Measurements from ENCODE around the gene RIPOR2.
"Not testable (repeated sequence)": the region's sequence is repeated elsewhere in the genome, so short reads cannot be mapped to it uniquely, and the experiment has no call there.

The RIPOR2 gene

DNA sequence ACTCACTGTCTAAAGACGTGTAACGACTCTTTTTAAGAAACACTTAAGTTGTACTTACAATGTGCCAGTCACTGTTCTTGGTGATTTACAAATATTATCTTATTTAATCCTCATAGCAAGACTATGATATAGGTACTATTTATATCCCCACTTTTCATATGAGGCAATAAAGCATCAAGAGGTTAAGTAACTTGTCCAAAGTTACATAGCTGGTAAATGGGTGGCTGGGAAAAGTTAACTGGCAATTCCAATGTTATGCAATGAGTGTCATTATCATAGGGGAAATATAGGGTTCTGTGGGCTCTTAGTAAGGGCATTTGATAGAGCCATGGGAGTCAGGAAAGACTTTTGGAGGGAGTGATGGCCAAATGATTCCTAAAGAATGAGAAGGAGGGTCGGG lies 21.4 kb upstream of the RIPOR2 start:
- no peak for DNase-seq (ENCODE audit: low spot score)

DNA sequence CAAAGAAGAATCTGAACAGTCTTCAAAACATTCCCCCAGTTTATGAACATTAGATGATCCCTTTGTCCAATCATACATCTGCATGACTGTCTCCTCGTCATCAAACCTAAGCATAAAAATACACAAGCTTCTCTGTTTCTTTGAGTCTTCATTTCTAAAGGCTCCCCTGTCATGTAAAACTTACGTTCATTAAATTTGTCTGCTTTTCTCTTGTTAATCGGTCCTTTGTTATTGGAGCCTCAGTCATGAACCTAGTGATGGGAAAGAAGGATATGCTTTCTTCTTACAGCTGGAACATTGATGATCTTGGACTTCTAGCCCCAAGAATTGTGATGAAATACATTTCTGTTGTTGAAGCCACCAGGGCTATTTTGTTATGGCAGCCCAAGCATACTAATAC lies 18.0 kb upstream of the RIPOR2 start:
- no peak for DNase-seq (ENCODE audit: low spot score)

DNA sequence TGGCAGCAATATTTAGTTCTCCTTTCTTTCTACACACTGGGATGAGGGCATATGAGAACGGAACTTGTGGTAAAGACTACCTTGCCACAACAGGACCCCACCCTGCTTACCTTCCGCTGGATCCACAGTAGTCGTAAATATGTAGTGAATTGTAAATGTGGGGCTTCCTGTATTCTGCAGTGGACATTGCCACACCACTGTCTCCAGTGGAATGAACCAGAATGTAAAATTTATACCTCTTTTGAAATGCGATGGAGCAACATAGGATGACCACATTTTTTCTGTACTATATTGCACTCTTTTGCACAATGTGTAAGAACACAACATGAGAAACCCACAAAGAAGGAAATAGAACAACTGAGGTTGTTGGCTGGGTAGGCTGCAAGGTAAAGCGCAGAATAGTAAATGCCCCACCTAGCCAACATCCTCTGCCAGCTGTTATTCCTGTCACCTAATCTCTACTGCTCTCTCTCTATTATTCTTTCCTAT lies 16.1 kb upstream of the RIPOR2 start:
- no peak for DNase-seq (ENCODE audit: low spot score)

DNA sequence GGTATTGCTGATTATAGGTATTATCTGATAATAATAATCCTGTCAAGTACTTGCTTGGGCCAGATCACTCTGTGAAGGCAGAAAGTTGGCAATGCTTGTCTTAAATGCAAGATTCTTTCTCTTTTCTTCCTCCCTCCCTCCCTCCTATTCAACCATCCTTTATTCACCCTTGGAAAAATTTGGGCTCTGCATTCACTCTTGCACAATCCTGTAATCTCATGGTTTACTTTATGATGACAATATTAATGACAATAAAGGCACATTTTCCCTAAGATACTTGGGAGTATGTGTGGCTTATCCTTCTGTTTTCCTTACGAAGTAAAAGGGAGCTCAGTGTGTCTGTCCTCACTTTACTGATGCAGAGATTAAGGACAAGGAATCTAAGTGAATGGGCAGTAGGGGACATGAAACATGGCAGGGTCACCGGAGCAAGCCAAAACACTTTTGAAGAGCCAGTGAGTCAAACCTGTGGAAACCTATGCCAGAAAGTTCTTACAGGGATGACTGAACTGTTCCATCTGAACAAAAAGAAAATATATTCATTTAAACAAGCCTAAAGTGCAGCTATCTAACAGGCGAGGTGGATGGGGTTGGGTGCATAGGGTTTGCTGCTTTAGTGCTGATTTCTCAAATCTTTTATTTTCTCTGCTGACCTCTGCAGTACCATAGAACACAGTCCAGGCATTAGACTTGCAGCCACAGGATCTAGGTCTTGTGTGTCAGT lies 14.6 kb upstream of the RIPOR2 start:
- no peak for DNase-seq (ENCODE audit: low spot score)

DNA sequence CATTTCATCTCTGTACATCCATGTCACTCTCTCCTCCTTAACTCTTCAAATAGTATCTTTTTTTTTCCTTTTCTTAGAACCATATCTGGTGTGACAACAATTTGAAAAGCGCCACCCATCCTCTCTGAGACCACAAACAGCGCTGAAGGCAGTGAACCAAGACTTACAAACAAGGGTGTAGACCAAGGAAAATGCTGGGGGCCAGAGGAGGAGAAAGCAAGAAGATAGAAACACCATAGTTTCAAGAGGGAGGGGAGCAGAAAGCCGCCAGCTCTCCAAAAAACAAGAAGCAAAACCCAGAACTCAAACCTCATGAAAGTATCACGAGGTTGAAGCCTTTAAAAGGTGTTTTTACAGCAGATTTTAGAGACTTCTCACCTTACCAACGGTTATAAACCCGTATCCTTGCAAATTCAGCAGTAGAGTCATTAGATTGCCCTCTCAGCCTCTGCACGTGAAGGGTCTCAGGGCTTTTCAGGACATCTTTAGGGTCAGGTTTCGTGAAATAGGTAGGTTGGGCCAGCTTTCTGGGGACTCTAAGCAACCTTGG lies 13.3 kb upstream of the RIPOR2 start:
- DNase-seq (ENCODE audit: low spot score): no peak

DNA sequence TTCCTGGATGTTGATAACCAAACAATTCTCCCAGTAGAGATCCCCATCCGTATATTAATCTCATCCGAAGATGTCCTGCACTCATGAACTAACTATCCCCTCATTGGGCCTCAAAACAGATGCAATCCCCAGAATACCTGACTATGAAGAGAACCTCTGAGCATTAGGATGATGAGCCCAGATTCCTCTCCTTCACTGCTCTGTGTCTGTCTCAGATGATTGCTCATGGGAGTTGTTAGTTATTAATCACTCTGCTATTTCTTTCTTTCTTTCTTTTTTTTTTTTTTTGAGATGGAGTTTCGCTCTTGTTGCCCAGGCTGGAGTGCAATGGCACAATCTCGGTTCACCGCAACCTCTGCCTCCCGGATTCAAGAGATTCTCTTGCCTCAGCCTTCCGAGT lies 12.5 kb upstream of the RIPOR2 start:
- DNase-seq (ENCODE audit: low spot score): not testable (repeated sequence)

DNA sequence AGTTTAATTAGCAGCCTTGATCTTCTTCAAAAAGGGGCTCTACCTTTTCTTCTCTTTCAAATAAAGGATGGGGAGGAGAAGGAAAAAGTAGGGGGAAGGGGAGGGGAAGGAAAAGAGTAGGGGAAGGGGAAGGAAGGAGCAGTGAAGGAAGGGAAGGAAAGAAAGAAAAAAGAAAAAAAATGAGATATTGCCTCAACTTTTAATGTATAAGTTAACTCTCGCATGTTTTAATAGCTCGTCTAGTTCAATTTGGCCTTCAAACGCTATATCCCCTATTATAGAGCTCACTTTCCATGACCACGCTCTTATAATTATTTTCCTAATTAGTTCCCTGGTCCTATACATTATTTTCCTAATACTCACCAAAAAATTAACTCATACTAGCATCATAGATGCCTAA lies 11.9 kb upstream of the RIPOR2 start:
- DNase-seq (ENCODE audit: low spot score): no peak

DNA sequence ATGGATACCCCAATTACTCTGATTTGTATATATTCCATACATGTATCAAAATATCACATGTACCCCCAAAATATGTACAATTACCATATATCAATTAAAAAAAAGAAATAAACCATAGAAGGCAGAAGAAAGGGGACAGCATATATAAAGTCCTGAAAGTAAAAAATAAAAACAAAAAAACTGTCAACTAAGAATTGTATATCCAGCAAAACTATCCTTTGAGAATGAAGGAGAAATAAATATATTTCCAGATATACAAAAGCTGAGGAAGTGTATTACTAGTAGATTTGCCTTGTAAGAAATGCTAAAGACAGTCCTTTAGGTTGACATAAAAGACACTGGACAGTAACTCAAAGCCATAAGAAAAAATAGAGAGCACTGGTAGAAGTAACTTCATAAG lies 9.3 kb upstream of the RIPOR2 start:
- no peak for DNase-seq (ENCODE audit: low spot score)

DNA sequence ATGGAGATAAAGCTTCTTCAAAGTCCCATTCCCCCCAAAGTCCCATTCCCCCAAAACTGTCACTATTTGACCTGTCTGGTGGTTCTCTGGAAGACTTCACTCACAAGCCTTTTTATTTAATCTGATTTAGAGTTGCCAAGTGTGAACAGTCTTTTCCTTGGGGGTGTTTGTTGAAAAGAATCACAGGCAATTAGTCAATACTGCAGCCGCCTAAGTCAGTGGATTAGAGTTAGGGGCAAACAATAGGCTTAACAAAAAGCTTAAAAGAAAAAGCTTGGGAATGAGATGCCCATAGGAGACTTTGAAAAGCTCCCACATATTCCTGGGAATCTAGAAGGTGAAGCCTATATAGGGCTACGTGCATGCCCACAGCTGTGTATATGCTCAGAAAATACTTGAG lies 8.0 kb upstream of the RIPOR2 start:
- no peak for DNase-seq (ENCODE audit: low spot score)

DNA sequence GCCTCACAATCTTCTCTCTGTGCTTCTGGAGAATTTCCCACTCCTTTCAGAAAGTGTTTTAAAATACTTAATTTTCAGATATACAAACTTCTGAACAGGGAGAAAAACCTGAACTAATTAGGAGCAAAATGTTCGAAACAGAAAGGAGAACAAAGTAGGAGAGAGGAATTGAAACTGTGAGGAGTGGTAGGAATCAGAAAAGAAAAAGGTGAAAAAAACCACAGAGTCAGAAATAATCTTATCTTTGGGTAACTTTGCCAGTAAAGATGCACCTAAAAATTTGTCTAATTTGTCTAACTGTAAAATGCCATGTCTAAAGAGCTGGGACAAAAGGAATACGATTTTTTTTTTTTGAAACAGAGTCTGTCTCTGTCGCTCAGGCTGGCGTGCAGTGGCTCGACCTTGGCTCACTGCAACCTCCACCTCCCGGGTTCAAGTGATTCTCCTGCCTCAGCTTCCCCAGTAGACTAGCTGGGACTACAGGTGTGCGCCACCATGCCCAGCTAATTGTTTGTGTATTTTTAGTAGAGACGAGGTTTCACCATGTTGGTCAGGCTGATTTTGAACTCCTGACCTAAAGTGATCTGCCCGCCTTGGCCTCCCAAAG lies 4.7 kb upstream of the RIPOR2 start:
- no peak for DNase-seq (ENCODE audit: low spot score)

DNA sequence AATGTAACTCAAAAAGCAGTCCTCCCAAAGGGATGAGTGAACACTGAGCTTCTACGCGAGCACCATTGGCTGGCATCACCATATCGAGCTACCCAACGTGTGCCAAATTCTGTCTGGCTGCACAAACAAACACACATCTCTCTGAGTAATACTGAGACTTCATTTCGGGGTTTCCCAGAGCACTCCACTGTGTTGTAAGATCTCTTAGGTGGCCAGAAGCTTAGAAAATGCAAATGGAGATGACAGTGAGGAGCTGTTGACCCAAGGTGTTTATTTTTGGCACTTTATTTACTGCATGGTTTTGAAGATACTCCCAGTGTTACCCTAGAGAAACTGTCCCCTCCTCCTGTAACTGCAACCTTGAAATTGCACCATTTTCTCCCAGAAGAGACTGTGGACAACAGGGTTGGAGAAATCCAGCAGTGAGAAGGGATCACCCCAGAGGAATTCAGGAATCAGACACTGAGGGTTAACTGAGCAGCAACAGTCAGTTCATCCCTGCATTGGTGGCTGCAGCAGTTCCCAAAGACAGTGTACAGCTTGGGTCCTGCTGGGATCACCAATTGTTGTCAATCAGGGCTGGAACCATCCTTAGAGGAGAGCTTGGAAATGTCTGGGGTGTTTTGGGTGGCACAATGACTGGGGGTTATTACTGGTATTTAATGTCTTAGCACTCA lies 1.0 kb upstream of the RIPOR2 start:
- DNase-seq (ENCODE audit: low spot score): peak; percentile 92

DNA sequence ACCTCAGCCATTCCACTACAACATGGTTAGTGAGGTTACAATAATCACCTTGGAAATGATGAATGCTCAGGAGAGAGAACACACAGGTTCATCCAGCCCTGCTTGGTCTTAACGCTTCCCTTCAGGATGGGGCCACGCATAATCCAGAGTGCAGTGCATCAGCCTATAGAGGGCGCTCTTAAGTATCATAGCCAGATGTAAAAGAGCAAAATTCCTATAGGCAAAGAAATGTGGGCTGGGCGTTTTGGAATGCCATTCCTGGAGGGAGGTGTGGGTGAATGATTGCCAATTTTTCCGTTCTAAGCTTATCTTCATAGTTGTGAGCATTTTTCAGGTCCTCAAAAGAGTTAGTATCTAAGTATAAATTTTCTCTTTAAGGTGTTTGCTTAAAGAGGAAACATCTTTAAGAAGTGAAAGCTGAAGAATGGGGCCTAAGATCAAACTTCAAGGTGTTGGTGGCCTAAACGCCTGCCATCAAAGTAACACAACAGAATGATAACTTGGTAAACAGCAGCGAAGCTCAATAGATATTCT lies 1.8 kb downstream of the RIPOR2 start:
- peak; percentile 70 for DNase-seq (ENCODE audit: low spot score)

DNA sequence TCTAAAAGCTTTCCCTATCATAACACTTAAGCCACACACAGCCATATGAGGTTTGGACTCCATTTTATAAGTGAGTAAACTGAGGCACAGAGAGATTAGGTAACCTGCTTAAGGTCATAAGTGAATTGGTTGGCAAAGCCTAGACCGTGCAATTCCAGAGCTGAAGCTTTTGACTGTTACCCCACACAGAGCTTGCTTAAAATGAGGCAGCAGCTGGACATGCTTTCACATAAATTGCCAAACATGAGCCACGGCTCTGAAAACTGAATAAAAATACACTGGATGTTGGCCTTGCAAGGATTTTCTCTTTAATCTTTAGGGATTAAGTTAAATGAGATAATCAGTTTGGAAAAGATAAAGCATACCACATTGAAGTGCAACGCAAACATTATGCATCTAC lies 2.5 kb downstream of the RIPOR2 start:
- DNase-seq (ENCODE audit: low spot score): no peak

DNA sequence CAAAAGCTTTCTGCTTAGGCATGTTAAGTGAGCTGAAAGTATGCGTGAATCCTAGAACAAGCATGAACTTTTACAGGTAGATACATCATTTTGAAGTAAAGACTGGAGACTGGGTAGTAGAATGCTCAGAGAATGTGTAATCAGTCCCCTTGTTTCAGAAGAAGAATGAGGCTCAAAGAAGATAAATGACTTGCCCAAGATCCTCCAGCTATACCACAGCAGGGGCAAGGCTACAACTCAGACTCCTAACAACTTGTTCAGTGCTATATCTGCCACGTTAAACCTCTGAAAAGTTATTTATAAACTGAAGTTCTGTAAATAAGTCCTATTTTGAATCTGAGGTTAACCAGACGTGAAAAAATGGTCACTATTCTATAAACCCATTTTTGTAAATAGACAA lies 2.9 kb downstream of the RIPOR2 start:
- peak; percentile 68 for DNase-seq (ENCODE audit: low spot score)

DNA sequence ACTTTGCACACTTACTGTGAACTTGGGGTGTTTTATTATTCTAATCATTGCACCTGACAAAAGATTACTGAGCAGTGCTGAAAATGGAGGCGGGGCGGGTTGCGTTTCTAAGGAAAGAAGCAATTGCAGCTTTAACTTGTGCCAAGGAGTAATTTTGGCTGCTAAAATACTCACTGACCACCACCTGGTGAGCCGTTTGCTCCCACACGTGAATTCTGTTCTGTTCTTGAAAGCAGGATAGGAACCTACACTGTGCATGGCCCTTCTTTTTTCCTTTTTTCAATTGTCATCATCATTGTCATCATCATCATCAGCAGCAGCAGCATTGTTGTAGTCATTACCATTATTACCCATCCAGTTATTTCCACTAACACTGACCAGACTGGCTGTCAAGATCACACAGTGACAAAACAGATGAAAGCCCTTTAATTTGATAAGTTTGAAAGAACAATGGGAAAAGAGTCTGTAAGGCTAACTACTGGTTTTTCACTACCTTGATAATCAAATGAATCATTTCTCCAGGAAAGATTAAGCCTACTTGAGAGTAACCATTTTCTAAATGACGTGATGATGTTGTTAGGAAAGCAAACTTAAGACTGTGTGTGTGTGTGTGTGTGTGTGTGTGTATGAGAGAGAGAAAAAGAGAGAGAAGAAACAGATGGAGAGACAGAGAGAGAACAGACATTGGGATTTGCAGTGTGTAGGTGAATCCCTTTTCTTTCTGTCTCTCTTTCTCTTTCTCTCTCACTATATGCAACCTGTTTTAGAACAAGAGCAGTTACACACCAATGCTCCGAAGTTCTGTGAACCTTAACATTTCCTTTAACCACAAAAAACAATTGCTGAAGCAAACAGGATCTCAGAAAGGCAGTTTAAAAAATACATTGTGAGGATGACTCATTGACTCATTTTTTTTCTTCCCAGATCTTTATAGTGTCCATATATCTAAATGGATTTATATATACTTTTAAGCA lies 3.8 kb downstream of the RIPOR2 start:
- DNase-seq (ENCODE audit: low spot score): peak; percentile 69

DNA sequence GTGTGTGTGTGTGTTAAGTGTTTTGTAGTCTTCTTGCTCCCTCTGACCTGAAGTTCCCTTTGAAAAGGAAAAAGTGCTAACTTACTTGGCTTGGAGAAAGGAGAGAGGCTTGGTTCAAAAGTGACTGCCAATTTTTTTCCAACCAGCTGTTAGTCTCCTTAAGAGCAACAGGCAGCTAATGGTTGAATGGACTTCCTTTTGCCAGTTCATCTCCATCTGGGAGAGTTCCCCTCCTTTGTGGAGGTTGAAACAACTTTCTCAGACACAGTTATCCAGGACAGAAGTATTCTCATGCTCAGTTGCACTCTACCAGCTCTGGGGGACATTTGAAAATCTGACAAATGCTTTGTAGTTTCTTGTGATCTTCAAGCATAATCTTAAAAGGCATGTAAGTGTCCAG lies 4.5 kb downstream of the RIPOR2 start:
- no peak for DNase-seq (ENCODE audit: low spot score)

DNA sequence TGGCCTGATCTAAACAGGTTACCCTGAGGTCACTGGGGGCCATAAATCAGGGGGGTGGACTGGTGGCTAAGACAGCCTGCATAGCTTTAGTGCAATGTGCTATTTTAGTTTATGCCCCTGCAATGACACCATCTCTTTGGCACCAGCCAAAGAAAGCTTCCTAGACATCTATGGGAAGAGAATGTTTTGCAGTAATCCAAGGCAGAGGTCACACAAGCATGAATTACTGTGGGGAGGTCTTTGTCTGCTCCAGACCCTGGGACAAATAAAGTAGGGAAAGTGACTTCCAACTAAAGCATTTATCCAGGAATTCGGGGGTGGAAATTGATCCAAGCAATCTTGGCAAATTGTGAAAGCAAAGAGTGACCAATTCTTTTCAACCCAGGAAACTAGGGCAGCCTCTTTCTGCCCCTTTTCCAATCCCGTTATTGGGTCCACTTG lies 5.3 kb downstream of the RIPOR2 start:
- no peak for DNase-seq (ENCODE audit: low spot score)

DNA sequence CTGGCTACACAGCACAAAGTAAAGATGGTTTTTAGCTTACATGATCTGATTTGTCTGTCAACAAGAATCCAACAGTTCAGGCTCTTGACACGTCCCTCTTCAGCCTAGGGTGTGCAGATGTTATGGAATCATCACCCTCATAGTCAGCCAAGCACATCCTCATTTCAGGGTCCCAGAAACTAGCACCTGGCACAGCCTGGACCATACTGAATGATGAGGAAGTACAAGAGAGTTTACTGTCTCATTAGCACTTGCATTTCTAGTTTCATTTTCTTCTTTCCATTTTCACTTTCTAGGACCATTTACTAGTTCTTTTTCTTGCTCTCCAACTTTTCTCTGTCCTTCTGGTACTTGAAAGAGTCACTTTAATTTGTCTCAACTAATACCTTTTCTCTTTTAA lies 6.5 kb downstream of the RIPOR2 start:
- DNase-seq (ENCODE audit: low spot score): peak; percentile 57

DNA sequence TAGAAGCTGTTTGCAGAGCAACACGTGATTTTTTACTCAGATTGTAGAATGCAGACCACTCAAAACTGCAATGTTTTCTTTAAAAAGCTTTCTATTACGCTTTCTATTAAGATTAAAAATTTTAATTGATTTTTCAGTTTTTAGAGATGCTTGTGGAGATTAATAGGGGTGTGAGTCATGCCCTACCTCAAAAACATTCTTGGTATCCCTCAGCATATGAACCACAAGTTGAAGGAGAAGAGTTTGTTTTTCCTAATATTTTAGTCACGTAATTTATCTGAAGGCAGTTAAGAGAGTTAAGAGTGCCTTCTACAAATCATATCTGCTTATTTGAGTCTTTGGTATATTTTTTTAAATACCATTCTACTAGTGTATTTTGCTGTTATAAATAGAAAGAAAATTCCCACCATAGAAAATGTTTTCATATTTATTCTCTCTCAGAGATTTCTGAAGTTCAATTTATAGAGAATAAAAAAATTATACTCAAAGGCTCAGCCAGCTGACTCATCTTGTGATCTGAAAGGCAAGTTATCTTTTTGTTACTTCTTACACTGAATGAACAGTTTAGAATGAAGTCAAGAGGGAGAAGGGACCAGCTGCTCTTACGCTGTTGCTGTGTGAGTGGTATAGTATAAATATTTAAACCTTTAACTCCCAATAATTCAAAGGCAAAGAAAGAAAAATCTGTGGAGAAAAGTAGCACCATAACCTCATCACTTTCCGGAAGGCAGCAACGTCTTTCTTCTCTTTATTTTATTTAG lies 7.6 kb downstream of the RIPOR2 start:
- DNase-seq (ENCODE audit: low spot score): peak; percentile 70

DNA sequence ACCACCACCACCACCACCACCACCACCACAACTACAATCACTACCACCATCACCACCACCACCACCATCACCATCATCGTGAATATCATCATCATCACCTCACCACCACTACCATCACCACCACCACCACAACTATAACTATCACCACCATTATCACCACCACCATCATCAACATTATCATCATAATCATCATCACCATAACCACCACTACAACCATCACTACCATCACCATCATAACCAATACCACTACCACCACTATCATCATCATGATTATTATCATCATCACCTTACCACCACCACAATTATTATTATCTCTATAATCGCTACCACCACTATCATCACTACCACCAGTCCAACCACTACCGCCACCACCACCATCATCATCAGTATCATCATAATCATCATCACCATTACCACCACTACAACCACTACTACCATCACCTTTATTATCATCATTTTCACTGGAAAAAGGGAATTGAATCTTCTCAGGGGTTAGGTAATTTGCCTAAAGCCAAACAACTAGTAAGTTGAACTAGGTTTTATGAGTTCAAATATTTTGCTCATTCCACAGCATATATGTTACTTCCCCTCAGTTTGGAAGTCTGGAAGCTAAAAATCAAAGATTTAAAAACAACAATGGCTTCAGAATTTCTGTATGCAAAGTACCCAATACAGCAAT lies 8.3 kb downstream of the RIPOR2 start:
- DNase-seq (ENCODE audit: low spot score): peak; percentile 52
